ENCODE measurements around the gene CTNNA3.

CTNNA3 gene

DNA sequence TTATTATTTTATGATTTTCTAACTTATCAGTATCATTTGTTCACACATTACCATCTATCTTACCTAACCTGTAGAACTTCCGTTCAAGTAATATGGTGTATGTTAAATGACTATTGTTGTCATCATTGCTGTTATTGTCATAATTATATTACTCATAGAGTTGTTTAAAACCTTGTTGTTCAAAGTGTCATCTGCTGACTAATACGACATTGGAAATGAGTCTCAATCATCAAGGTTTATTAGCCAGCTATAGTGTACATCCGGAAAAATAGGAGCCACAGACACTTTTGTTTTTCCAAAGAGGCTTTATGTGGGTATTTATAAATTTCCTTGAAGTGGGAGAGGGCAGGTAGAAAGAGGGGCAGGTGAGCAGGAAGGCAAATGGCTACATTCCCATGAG lies 1157.1 kb downstream of the CTNNA3 start:
- Histone ChIP-seq H3K9me3 (no peaks in the 10 kb centered on the region), H3K36me3 (no peaks in the 10 kb centered on the region), H3K27me3 (no peaks in the 10 kb centered on the region), H3K4me1 (ENCODE audit: control insufficient read depth in 1 of 2, insufficient read depth in 1 of 2, low read depth in 1 of 2, low read length in 1 of 2) (no peaks in the 10 kb centered on the region), H3K4me3 (ENCODE audit: low read depth in 1 of 2, low read length in 1 of 2) (no peak overlapping the region), H3K27ac (no peak overlapping the region)
- TF ChIP-seq, protein P1, sequence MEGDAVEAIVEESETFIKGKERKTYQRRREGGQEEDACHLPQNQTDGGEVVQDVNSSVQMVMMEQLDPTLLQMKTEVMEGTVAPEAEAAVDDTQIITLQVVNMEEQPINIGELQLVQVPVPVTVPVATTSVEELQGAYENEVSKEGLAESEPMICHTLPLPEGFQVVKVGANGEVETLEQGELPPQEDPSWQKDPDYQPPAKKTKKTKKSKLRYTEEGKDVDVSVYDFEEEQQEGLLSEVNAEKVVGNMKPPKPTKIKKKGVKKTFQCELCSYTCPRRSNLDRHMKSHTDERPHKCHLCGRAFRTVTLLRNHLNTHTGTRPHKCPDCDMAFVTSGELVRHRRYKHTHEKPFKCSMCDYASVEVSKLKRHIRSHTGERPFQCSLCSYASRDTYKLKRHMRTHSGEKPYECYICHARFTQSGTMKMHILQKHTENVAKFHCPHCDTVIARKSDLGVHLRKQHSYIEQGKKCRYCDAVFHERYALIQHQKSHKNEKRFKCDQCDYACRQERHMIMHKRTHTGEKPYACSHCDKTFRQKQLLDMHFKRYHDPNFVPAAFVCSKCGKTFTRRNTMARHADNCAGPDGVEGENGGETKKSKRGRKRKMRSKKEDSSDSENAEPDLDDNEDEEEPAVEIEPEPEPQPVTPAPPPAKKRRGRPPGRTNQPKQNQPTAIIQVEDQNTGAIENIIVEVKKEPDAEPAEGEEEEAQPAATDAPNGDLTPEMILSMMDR (IDR thresholded peaks at IDR 0.05) = no peak

DNA sequence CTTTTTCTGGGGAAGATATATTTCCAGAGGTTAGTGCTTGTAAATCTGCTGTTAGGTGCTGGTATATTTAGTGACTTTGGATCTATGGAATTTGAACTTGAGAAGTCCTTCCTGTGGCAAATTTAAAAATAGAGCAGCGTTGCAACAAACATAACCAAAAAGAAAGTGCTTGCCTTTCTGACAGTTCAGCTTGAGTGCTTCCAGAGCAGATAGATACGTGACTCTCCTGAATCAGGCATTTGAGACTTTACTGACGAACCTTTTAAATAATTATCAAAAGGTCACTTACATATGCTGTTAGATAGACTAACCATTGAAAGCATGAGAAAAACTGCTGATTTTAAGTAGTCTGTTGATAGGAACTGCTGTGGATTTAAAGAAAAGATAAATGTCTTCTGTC lies 1157.6 kb downstream of the CTNNA3 start:
- TF ChIP-seq, protein P1 (IDR thresholded peaks at IDR 0.05) = no peak
- Histone ChIP-seq H3K4me3 (ENCODE audit: low read depth in 1 of 2, low read length in 1 of 2) (no peak overlapping the region), H3K9me3 (no peaks in the 10 kb centered on the region), H3K27ac (no peak overlapping the region), H3K4me1 (ENCODE audit: control insufficient read depth in 1 of 2, insufficient read depth in 1 of 2, low read depth in 1 of 2, low read length in 1 of 2) (no peaks in the 10 kb centered on the region), H3K27me3 (no peaks in the 10 kb centered on the region), H3K36me3 (no peaks in the 10 kb centered on the region)

DNA sequence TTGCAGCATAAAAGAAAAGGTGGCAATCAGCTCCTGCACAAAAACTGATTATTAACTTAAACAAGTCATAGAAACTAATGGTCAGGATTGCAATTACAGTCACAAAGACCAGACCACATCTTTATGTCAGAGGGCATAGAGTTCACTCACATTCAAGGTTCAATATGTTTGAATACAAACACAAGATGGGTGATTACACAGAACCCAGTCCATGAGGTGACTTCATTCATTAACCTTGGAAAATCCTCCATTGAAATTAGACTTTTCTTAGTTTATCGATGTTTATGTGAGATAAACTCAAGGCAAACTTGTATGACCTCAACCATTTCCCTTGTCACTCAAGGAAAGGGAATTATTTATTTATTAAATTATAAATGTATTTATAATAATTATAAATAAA lies 1158.8 kb downstream of the CTNNA3 start:
- TF ChIP-seq, protein P1 (IDR thresholded peaks at IDR 0.05) = no peak

DNA sequence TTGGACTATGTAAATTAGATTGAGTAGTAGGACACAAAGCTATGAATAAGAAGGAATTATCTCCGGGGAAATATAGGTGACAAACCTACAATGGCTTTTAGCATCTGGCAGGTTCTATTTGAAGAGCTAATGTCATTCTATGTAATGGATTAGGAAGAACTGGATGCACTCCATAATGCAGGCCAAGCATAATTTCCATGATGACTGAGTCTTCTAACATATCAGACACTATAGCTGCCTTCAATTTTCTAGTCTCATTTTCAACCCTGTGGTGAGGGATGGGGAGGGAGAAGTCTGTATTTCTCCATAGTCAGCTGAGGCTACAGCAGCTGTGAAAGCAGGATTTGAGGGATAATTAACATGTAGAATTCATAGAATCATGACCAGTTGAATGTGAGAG lies 1160.6 kb downstream of the CTNNA3 start:
- Histone ChIP-seq H3K27me3 (no peaks in the 10 kb centered on the region), H3K27ac (no peak overlapping the region), H3K4me3 (ENCODE audit: low read depth in 1 of 2, low read length in 1 of 2) (no peak overlapping the region), H3K36me3 (no peaks in the 10 kb centered on the region), H3K9me3 (no peaks in the 10 kb centered on the region), H3K4me1 (ENCODE audit: control insufficient read depth in 1 of 2, insufficient read depth in 1 of 2, low read depth in 1 of 2, low read length in 1 of 2) (no peaks in the 10 kb centered on the region)
- TF ChIP-seq, protein P1 (IDR thresholded peaks at IDR 0.05) = no peak

More for the DNA sequence above, 1158.8 kb downstream of the CTNNA3 start:
- Histone ChIP-seq H3K9me3 (no peaks in the 10 kb centered on the region), H3K4me1 (ENCODE audit: control insufficient read depth in 1 of 2, insufficient read depth in 1 of 2, low read depth in 1 of 2, low read length in 1 of 2) (no peaks in the 10 kb centered on the region), H3K36me3 (no peaks in the 10 kb centered on the region), H3K27me3 (no peaks in the 10 kb centered on the region), H3K4me3 (ENCODE audit: low read depth in 1 of 2, low read length in 1 of 2) (no peak overlapping the region), H3K27ac (no peak overlapping the region)

DNA sequence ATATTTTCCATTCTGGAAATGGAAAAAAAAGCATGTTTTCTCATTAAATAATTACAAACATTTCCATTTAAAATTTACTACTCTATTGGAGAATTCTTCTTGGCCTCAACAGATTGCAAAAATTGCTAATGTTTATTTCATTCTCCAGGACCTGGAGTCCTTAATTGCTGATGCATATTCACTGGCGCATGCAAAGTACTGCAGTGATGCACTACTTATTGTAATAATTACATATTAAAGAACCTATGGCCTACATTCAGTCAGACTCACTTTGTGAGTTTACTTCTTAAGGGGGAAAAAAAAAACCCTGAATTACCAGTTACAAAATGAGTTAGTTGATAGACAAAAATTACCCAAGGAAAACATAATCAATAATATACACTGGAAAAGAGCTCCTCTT lies 1161.1 kb downstream of the CTNNA3 start:
- Histone ChIP-seq H3K4me1 (ENCODE audit: control insufficient read depth in 1 of 2, insufficient read depth in 1 of 2, low read depth in 1 of 2, low read length in 1 of 2) (no peaks in the 10 kb centered on the region), H3K36me3 (no peaks in the 10 kb centered on the region)
- TF ChIP-seq, protein P1 (IDR thresholded peaks at IDR 0.05) = no peak

DNA sequence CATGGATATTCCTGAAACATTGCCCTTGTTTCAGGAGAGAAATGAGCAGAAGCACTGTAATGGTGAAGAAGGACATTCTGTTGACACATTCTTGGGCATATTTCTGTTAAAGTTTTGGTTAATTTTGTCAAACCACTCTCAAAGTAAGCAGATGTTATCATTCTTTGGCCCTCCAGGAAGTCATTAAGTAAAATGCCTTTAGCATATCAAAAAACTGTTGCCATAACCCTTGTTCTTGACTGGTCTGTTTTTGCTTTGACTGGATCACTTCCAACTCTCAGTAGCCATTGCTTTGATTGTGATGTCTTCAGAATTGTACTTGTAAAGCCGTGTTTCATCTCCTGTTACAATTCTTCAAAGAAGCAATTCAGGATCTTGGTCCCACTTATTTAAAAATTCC lies 1174.5 kb downstream of the CTNNA3 start:
- Histone ChIP-seq H3K9me3 (no peaks in the 10 kb centered on the region), H3K36me3 (no peaks in the 10 kb centered on the region), H3K4me3 (ENCODE audit: low read depth in 1 of 2, low read length in 1 of 2) (no peak overlapping the region), H3K27ac (no peak overlapping the region), H3K4me1 (ENCODE audit: control insufficient read depth in 1 of 2, insufficient read depth in 1 of 2, low read depth in 1 of 2, low read length in 1 of 2) (no peaks in the 10 kb centered on the region), H3K27me3 (no peaks in the 10 kb centered on the region)
- TF ChIP-seq, protein P1 (IDR thresholded peaks at IDR 0.05) = no peak

More for the DNA sequence above, 1161.1 kb downstream of the CTNNA3 start:
- Histone ChIP-seq H3K27ac (no peak overlapping the region), H3K27me3 (no peaks in the 10 kb centered on the region), H3K4me3 (ENCODE audit: low read depth in 1 of 2, low read length in 1 of 2) (no peak overlapping the region), H3K9me3 (no peaks in the 10 kb centered on the region)
